ENCODE data around the gene EZH1. TPM values are rescaled to one million over a fixed set of nuclear protein-coding genes. Genes with fewer than 3 reads are reported as not detected.

EZH1 gene
- polyA plus RNA-seq (2014; cell fraction: cytosol; rRNA removed), result 43.9 and 54.2 TPM in 2 replicates
- polyA plus RNA-seq (2014; cell fraction: nucleus; rRNA removed), result 99.1 and 158 TPM in 2 replicates

DNA sequence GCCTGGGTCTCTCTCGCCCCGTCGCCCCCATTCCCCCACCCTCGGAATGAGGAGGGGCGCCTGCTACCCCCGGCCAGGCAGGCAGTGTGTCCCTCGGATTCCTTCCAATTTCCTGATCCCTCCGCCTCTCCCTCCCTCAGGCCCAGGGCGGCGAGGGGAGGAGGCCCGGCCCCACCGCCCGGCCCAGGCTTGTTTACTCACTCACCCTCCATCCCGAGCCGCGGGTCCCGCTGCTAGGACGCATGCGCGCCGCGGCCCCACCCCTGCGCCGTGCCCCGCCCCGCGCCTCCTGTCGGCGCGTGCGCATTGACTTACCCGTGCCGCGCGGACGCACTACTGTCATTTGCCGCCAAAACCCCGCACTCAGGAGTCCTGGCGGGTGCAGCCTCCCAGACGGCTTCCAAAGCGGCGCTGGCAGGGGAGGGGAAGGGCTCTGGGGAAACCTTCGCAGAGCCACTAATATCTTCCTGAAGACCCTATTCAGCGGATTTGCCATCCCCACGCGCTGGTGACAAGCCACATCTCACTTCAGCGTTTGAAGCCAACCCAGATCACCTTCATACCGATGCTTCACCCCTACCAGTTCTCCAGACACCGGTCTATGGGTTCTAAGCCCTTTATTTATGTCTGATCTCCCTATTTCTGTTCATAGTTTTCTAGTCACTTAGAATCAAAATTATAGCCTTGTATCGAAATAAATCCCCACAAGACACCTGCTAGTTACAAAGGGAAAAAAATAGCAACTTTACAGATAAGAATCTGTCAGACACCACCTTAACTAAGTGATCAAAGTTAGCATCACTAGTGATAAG is at the start of gene EZH1:
Gene EZH1, minus strand, starts transcription at position 235 of the 812 bp plus-strand sequence. CDS start 16,099 bp downstream, outside the sequence.
- DNase-seq (ENCODE audit: low spot score), result peak; percentile 97

DNA sequence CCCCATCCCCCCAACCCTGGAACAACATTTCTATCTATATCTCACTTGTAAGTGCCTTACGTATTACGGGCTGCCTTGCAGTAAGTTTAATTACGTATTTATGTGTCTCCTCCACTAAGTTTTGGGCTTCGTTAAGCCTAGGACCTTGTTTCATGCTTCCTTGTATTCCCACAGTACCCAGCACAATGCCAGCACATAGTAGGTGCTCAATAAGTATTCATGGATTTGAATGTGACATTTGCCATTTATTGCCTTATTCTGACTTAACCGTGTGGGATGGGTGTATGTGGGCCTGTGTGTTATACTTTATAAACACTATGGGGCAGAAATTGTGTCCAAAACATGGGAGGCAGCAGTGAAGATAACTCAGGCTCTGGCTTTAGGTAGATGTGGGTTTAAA is 47.7 kb upstream of the EZH1 start:
- no peak for DNase-seq (ENCODE audit: low spot score)

GRCh38 chr17:42791948-42792347 is 47.1 kb upstream of the EZH1 start:
- no peak for DNase-seq (ENCODE audit: low spot score)

DNA sequence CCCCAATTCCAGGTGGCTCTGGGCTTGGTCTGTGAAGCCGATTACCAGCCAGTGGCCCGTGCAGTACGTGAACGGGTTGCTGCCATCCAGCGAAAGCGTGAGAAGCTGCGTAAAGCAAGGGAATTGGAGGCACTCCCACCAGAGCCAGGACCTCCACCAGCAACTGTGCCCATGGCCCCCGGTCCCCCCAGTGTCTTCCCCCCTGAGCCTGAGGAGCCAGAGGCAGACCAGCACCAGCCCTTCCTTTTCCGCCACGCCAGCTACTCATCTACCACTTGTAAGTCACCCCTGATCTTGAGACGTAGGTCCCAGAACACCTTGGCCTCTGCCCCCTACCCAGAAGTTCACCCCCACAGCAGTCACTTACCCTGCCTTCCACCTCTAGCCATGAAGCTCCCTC is 42.4 kb upstream of the EZH1 start:
- no peak for DNase-seq (ENCODE audit: low spot score)

DNA sequence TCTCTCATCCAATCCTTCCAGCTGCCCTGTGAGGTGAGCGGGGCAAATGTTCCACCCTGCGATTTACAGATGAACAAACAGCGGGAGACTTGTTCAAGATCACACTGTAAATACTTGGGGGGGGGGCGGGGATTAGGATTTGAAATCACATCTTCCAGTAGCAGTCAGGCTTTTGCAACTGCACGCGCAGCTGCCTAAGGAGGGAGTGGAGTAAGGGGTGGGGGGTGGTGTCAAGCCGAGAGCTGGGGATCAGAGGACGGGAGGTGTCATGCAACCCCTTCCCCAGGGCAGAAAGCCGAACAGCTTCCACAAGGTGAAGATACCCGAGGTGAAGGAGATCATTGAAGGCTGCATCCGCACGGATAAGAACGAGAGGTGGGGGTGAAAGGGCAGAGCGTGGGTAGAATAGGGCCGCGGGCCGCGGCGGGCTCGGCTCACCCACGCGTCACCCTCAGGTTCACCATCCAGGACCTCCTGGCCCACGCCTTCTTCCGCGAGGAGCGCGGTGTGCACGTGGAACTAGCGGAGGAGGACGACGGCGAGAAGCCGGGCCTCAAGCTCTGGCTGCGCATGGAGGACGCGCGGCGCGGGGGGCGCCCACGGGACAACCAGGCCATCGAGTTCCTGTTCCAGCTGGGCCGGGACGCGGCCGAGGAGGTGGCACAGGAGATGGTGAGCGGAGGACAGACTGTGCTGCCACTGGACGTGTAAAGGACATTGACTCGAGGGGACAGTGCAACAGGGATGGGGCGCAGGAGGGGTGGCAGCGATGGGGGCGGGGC is 40.2 kb upstream of the EZH1 start:
- no peak for DNase-seq (ENCODE audit: low spot score)

DNA sequence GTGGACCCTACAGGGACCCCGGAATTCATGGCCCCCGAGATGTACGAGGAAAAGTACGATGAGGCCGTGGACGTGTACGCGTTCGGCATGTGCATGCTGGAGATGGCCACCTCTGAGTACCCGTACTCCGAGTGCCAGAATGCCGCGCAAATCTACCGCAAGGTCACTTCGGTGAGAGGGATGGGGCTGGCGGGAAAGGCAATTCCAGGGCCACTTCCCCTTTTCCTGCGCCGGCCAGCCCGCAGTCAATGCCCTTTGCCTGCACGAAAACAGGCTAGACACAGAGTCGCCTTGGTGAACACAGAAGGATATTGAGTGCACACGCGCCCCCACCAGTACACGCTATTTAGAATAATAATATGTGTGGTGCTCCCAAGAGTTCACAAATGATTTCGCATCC is 39.6 kb upstream of the EZH1 start:
- DNase-seq (ENCODE audit: low spot score), result no peak

- no peak for DNase-seq (ENCODE audit: low spot score)
Measured at GRCh38 chr17:42783791-42784138, 38.9 kb upstream of the EZH1 start.

DNA sequence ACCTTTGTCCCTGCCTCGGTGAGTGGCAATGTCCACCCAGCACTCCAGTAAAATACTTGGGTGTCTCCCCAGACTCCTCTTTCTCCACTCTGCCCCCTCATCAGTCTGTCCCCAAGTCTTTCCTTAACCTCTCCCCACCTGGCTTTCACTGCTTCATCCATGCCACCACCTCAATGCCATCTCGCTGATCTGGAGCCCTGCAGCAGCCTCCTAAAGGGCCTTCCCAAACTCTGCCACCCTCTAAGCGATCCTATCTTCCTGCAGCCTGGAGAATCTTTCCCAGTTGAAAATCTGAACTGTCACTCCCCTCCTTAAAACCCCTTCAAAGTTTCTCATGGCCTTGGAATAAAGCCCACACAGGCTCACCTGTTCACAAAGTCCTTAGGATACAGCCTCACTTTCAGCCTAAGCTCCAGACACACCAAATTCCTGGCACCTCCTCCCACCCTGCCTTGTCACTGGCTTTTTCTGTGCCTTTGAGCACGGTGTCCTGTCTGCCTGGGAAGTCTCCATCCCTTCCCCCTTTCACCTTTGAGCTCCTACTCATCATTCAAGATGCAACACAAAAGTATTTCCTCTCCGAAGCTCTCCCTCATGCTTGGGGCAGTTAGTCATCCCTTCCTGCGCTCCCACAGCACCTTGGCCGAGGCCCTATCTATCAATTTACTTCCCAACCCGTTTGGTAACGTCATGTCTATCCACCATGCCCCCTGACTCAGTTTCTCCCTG is 38.4 kb upstream of the EZH1 start:
- no peak for DNase-seq (ENCODE audit: low spot score)

- DNase-seq (ENCODE audit: low spot score), result no peak
Measured at GRCh38 chr17:42782166-42783061, 37.6 kb upstream of the EZH1 start.

GRCh38 chr17:42781639-42782165 is 36.9 kb upstream of the EZH1 start:
- no peak for DNase-seq (ENCODE audit: low spot score)

DNA sequence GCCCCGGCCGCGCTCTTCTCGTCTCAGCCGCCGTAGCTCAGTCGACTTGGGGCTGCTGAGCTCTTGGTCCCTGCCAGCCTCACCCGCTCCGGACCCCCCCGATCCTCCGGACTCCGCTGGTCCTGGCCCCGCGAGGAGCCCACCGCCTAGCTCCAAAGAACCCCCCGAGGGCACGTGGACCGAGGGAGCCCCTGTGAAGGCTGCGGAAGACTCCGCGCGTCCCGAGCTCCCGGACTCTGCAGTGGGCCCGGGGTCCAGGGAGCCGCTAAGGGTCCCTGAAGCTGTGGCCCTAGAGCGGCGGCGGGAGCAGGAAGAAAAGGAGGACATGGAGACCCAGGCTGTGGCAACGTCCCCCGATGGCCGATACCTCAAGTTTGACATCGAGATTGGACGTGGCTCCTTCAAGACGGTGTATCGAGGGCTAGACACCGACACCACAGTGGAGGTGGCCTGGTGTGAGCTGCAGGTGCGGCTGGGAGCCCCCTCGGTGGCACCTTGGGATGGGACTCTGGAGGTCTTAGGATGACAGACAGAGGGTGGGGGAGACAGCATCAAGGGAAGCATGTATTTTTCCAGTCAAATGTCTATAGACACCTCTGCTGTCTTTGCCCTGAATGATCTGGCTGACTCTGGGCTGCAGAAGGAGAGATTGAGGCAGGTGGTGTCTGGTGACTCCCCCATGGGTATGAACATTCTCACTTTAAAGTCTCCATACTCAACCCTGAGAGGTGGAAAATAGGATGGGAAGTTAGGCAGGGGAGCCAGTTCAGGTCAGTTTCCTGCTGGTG is 36.2 kb upstream of the EZH1 start:
- DNase-seq (ENCODE audit: low spot score), result no peak

DNA sequence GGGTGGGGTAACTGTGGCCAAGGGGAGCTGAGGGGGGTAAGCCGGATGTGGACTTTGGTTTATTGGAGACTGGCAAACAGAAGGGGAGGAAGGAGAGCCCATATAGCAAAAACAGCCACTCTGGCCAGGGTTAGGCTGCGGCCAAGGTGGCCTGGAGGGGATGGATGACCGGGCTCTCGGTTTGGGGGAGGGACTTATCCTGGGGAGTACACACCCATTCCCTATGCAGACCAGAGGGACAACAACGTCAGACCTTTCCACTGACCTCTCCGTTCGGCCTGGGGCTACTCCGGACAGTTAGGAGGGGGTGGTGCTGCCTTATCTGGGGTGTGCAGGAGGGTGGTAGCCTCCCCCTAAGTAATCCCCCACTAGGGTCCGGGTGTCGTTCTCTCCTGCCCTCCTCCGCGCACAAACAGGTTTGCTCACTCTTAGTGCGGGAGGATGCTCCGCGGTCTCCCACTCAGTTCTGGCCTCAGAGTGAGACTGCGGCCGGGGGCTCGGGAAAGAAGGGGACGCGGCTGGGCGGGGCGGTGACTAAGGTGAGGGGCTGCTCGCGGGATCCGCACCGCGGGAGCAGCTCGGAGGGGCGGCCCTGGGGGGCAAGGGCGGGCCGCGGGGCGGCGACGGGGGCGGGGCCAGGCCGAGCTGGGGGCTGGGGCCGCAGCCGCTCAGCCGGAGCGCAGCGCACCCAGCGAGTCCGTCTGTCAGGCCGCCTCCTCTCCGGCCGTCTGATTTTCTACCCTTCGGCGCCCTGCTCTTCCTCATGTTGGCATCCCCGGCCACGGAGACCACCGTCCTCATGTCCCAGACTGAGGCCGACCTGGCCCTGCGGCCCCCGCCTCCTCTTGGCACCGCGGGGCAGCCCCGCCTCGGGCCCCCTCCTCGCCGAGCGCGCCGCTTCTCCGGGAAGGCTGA is 35.4 kb upstream of the EZH1 start, which contains the start of gene WNK4:
Gene WNK4, plus strand, starts transcription at position 675 of the 915 bp plus-strand sequence. Its CDS starts 89 bp downstream, at position 764.
- DNase-seq (ENCODE audit: low spot score), result no peak

- DNase-seq (ENCODE audit: low spot score), result no peak
Measured at GRCh38 chr17:42779304-42779935, 34.6 kb upstream of the EZH1 start.

DNA sequence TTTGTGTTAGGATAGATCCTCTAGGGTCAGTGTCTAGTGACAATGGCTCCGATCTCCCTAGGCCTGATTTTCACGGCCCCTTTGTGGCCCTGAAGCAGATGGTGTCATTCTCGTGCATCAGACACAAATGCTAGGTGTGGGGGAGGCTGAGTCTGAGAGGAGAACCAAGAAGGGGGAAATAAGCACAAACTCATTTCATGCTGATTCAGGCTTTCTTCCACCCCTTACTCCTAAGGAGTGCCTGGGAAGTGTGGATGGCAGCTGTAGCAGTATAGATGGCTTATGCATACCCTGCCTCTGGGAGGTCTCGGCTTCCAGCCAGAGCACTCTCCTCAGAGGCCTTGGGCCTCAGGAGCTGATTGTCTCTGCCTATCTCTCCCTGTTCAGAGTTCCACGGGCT is 33.7 kb upstream of the EZH1 start:
- DNase-seq (ENCODE audit: low spot score), result no peak

DNA sequence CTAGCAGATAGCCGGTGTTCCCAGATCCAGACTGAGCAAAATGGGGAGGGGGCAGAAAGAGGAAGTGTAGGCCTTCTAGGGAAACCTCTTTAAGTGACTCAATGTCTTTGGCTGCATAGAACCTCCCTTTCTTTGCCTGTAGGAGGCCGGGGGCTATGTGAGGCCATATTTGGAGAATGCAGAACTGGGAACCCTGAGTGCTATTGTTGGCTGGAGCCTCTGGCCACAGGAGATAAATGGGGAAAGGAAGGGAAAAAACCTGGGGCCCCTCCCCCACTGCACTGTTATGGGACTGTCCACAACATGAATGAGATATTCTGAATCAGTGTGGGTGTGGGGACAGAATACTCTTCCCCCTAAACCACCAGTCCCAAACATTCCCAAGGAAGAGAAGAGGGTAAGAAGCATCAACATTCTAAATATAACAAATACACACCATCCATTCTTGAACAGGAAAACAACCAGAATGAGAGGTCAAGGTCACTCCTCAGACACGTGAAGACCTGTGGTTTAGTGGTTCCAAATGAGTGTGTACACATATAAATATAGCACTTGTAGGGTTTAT is 30.8 kb upstream of the EZH1 start:
- DNase-seq (ENCODE audit: low spot score), result no peak

DNA sequence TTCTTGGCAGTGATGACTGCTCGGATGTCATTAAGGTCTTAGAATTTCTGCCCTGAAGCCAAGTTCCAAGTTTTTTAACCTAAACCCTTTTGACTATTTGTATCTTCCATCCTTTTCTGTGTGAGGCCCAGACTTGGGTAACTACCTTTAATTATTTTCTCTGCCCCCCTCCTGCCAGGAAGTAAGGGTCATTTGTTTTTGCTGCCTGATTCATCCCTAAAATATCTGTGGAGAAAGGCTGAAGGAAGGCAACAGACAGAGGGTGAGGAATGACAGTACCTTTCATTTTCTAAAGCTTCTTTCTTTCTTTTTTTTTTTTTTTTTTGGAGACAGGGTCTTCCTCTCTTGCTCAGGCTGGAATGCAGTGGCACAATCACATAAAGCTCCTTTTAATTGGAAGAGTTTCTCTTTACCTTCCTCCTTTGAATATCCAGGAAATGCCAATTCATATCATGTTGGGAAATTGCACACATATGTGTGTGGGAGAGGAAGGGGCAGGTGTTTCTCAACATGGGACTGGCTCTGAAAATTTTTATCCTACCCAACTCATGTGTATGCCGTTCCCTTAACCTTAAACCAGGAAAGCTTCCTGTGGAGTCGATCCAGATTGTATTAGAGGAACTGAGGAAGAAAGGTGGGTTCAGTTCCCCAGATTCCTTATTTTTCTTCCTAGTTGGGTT is 29.4 kb upstream of the EZH1 start:
- no peak for DNase-seq (ENCODE audit: low spot score)

- DNase-seq (ENCODE audit: low spot score), result peak; percentile 89
Measured at GRCh38 chr17:42773290-42774035, 28.6 kb upstream of the EZH1 start, which contains the start of gene VPS25. Gene VPS25, plus strand, starts transcription at chr17:42773449. Its CDS starts 27 bp downstream, at chr17:42773476.
